Measurements from ENCODE around the gene CHRNA3. TPM values are rescaled to one million over a fixed set of nuclear protein-coding genes. Genes with fewer than 3 reads are reported as not detected.

Gene CHRNA3
- total and polyA plus RNA-seq, 5 donors from 2014 or later, result 0.13 to 0.52 TPM; not detected in 3

- Mint-ChIP-seq H3K9me3 (peaks cover 0 to 7% (median 3%) of the 10 kb centered on the region in 7 donors), H3K27ac (no peak overlapping the region), H3K36me3 (no peaks in the 10 kb centered on the region), H3K4me1 (no peaks in the 10 kb centered on the region), H3K4me3 (peak overlapping the region in 1 of 4 donors; percentile 32), H3K27me3 (peaks cover 35% of the 10 kb centered on the region)
- Histone ChIP-seq H3K27me3 (ENCODE audit: control insufficient read depth, insufficient read depth, low read length) (no peaks in the 10 kb centered on the region), H3K4me1 (ENCODE audit: control insufficient read depth, insufficient read depth, low read length, poor library complexity, severe bottlenecking) (no peaks in the 10 kb centered on the region), H3K36me3 (ENCODE audit: control insufficient read depth, insufficient read depth, low read length) (no peaks in the 10 kb centered on the region), H3K4me3 (ENCODE audit: low read depth, low read length) (no peak overlapping the region), H3K9me3 (ENCODE audit: control insufficient read depth in 2 of 2, low read length in 2 of 2) (peaks cover 0 to 4% of the 10 kb centered on the region in 2 experiments), H3K27ac (ENCODE audit: insufficient read depth, low read length, poor library complexity, severe bottlenecking) (no peak overlapping the region)
- DNase-seq, result no peak
- no peak for ATAC-seq (ENCODE audit: low read depth in 2 of 2)
Measured at GRCh38 chr15:78634210-78635145, 13.7 kb upstream of the CHRNA3 start.

- Mint-ChIP-seq H3K27ac (no peak overlapping the region), H3K36me3 (no peaks in the 10 kb centered on the region), H3K27me3 (peaks cover 34% of the 10 kb centered on the region), H3K4me3 (no peak overlapping the region), H3K9me3 (peaks cover 0 to 7% (median 3%) of the 10 kb centered on the region in 7 donors), H3K4me1 (no peaks in the 10 kb centered on the region)
- H3K36me3 ChIP-seq (ENCODE audit: control insufficient read depth, insufficient read depth, low read length), result no peaks in the 10 kb centered on the region
- DNase-seq (no peak), ATAC-seq (ENCODE audit: low read depth in 2 of 2) (no peak)
- H3K4me3 ChIP-seq (ENCODE audit: low read depth, low read length), result no peak overlapping the region
- peaks cover 0 to 4% of the 10 kb centered on the region in 2 experiments for H3K9me3 ChIP-seq (ENCODE audit: control insufficient read depth in 2 of 2, low read length in 2 of 2)
- no peaks in the 10 kb centered on the region for H3K4me1 ChIP-seq (ENCODE audit: control insufficient read depth, insufficient read depth, low read length, poor library complexity, severe bottlenecking)
- no peaks in the 10 kb centered on the region for H3K27me3 ChIP-seq (ENCODE audit: control insufficient read depth, insufficient read depth, low read length)
- no peak overlapping the region for H3K27ac ChIP-seq (ENCODE audit: insufficient read depth, low read length, poor library complexity, severe bottlenecking)
Measured at GRCh38 chr15:78633348-78633747, 12.6 kb upstream of the CHRNA3 start.

GRCh38 chr15:78630886-78631633, 10.3 kb upstream of the CHRNA3 start:
- H3K4me3 ChIP-seq (ENCODE audit: low read depth, low read length), result no peak overlapping the region
- H3K36me3 Mint-ChIP-seq, result no peaks in the 10 kb centered on the region
- no peaks in the 10 kb centered on the region for H3K4me1 ChIP-seq (ENCODE audit: control insufficient read depth, insufficient read depth, low read length, poor library complexity, severe bottlenecking)
- no peak overlapping the region for H3K27ac Mint-ChIP-seq
- ATAC-seq (ENCODE audit: low read depth in 2 of 2), result no peak
- H3K27ac ChIP-seq (ENCODE audit: insufficient read depth, low read length, poor library complexity, severe bottlenecking), result no peak overlapping the region
- no peaks in the 10 kb centered on the region for H3K27me3 ChIP-seq (ENCODE audit: control insufficient read depth, insufficient read depth, low read length)
- peaks cover 38% of the 10 kb centered on the region for H3K27me3 Mint-ChIP-seq
- H3K4me3 Mint-ChIP-seq, result no peak overlapping the region
- DNase-seq, result no peak
- H3K36me3 ChIP-seq (ENCODE audit: control insufficient read depth, insufficient read depth, low read length), result no peaks in the 10 kb centered on the region
- peaks cover 0 to 4% of the 10 kb centered on the region in 2 experiments for H3K9me3 ChIP-seq (ENCODE audit: control insufficient read depth in 2 of 2, low read length in 2 of 2)
- H3K9me3 Mint-ChIP-seq, result peaks cover 0 to 7% (median 3%) of the 10 kb centered on the region in 7 donors
- H3K4me1 Mint-ChIP-seq, result no peaks in the 10 kb centered on the region

GRCh38 chr15:78629716-78630065, 8.9 kb upstream of the CHRNA3 start:
- no peak overlapping the region for H3K4me3 Mint-ChIP-seq
- no peaks in the 10 kb centered on the region for H3K27me3 ChIP-seq (ENCODE audit: control insufficient read depth, insufficient read depth, low read length)
- H3K36me3 Mint-ChIP-seq, result no peaks in the 10 kb centered on the region
- H3K9me3 ChIP-seq (ENCODE audit: control insufficient read depth in 2 of 2, low read length in 2 of 2), result peaks cover 0 to 4% of the 10 kb centered on the region in 2 experiments
- peaks cover 0 to 7% (median 2%) of the 10 kb centered on the region in 7 donors for H3K9me3 Mint-ChIP-seq
- no peaks in the 10 kb centered on the region for H3K4me1 Mint-ChIP-seq
- no peak for DNase-seq
- no peaks in the 10 kb centered on the region for H3K36me3 ChIP-seq (ENCODE audit: control insufficient read depth, insufficient read depth, low read length)
- H3K27ac Mint-ChIP-seq, result no peak overlapping the region
- no peak for ATAC-seq (ENCODE audit: low read depth in 2 of 2)
- no peak overlapping the region for H3K4me3 ChIP-seq (ENCODE audit: low read depth, low read length)
- peaks cover 27% of the 10 kb centered on the region for H3K27me3 Mint-ChIP-seq
- H3K4me1 ChIP-seq (ENCODE audit: control insufficient read depth, insufficient read depth, low read length, poor library complexity, severe bottlenecking), result no peaks in the 10 kb centered on the region
- no peak overlapping the region for H3K27ac ChIP-seq (ENCODE audit: insufficient read depth, low read length, poor library complexity, severe bottlenecking)

- H3K4me3 Mint-ChIP-seq, result no peak overlapping the region
- H3K36me3 ChIP-seq (ENCODE audit: control insufficient read depth, insufficient read depth, low read length), result no peaks in the 10 kb centered on the region
- H3K4me3 ChIP-seq (ENCODE audit: low read depth, low read length), result no peak overlapping the region
- H3K36me3 Mint-ChIP-seq, result no peaks in the 10 kb centered on the region
- H3K27ac Mint-ChIP-seq, result no peak overlapping the region
- H3K9me3 Mint-ChIP-seq, result peaks cover 0 to 7% (median 2%) of the 10 kb centered on the region in 7 donors
- no peaks in the 10 kb centered on the region for H3K4me1 Mint-ChIP-seq
- DNase-seq, result no peak
- no peak overlapping the region for H3K27ac ChIP-seq (ENCODE audit: insufficient read depth, low read length, poor library complexity, severe bottlenecking)
- H3K27me3 Mint-ChIP-seq, result peaks cover 26% of the 10 kb centered on the region
- H3K9me3 ChIP-seq (ENCODE audit: control insufficient read depth in 2 of 2, low read length in 2 of 2), result peaks cover 0 to 4% of the 10 kb centered on the region in 2 experiments
- H3K4me1 ChIP-seq (ENCODE audit: control insufficient read depth, insufficient read depth, low read length, poor library complexity, severe bottlenecking), result no peaks in the 10 kb centered on the region
- no peak for ATAC-seq (ENCODE audit: low read depth in 2 of 2)
- H3K27me3 ChIP-seq (ENCODE audit: control insufficient read depth, insufficient read depth, low read length), result no peaks in the 10 kb centered on the region
Measured at GRCh38 chr15:78629031-78629715, 8.4 kb upstream of the CHRNA3 start.

- no peaks in the 10 kb centered on the region for H3K4me1 ChIP-seq (ENCODE audit: control insufficient read depth, insufficient read depth, low read length, poor library complexity, severe bottlenecking)
- no peak overlapping the region for H3K27ac ChIP-seq (ENCODE audit: insufficient read depth, low read length, poor library complexity, severe bottlenecking)
- H3K36me3 Mint-ChIP-seq, result no peaks in the 10 kb centered on the region
- no peak overlapping the region for H3K27ac Mint-ChIP-seq
- peaks cover 3% of the 10 kb centered on the region for H3K27me3 ChIP-seq (ENCODE audit: control insufficient read depth, insufficient read depth, low read length)
- no peaks in the 10 kb centered on the region for H3K4me1 Mint-ChIP-seq
- H3K4me3 ChIP-seq (ENCODE audit: low read depth, low read length), result no peak overlapping the region
- ATAC-seq (ENCODE audit: low read depth in 2 of 2), result no peak
- H3K9me3 Mint-ChIP-seq, result peaks cover 0 to 4% (median 0%) of the 10 kb centered on the region in 7 donors
- H3K27me3 Mint-ChIP-seq, result peaks cover 29% of the 10 kb centered on the region
- no peaks in the 10 kb centered on the region for H3K9me3 ChIP-seq (ENCODE audit: control insufficient read depth in 2 of 2, low read length in 2 of 2)
- no peaks in the 10 kb centered on the region for H3K36me3 ChIP-seq (ENCODE audit: control insufficient read depth, insufficient read depth, low read length)
- DNase-seq, result no peak
- no peak overlapping the region for H3K4me3 Mint-ChIP-seq
Measured at GRCh38 chr15:78628227-78628626, 7.4 kb upstream of the CHRNA3 start.

GRCh38 chr15:78627348-78627747, 6.6 kb upstream of the CHRNA3 start:
- H3K4me3 Mint-ChIP-seq, result no peak overlapping the region
- Histone ChIP-seq H3K4me1 (ENCODE audit: control insufficient read depth, insufficient read depth, low read length, poor library complexity, severe bottlenecking) (no peaks in the 10 kb centered on the region), H3K4me3 (ENCODE audit: low read depth, low read length) (no peak overlapping the region), H3K27ac (ENCODE audit: insufficient read depth, low read length, poor library complexity, severe bottlenecking) (no peak overlapping the region), H3K36me3 (ENCODE audit: control insufficient read depth, insufficient read depth, low read length) (no peaks in the 10 kb centered on the region), H3K9me3 (ENCODE audit: control insufficient read depth in 2 of 2, low read length in 2 of 2) (no peaks in the 10 kb centered on the region), H3K27me3 (ENCODE audit: control insufficient read depth, insufficient read depth, low read length) (peaks cover 8% of the 10 kb centered on the region)
- H3K36me3 Mint-ChIP-seq, result no peaks in the 10 kb centered on the region
- peaks cover 37% of the 10 kb centered on the region for H3K27me3 Mint-ChIP-seq
- ATAC-seq (ENCODE audit: low read depth in 2 of 2) (no peak), DNase-seq (no peak)
- no peak overlapping the region for H3K27ac Mint-ChIP-seq
- no peaks in the 10 kb centered on the region for H3K4me1 Mint-ChIP-seq
- no peaks in the 10 kb centered on the region for H3K9me3 Mint-ChIP-seq

All from CD4-positive, CD25-positive, alpha-beta regulatory T cell (primary cell).